Heart left ventricle (tissue), 16 donors: ENCODE results near the gene MTSS2. TPM values are rescaled to one million over a fixed set of nuclear protein-coding genes. Genes with fewer than 3 reads are reported as not detected.
"Not testable (repeated sequence)": the region's sequence is repeated elsewhere in the genome, so short reads cannot be mapped to it uniquely, and the experiment has no call there.

Experiments
- ATAC-seq, 4 donors: fragments of 200-7000 bp; cut with Tn5 transposase; one replicate each; pipeline ENCODE4 v1.9.1; 2020 to 2022; ENCODE audit warnings: moderate library complexity in 4 of 4, mild to moderate bottlenecking in 3 of 4, moderate number of reproducible peaks in 1 of 4
- DNase-seq, 5 donors: peaks; one replicate each; pipeline ENCODE4 v3.0.0-alpha.2; 2020
- H3K27ac ChIP-seq, 12 donors: fragments of 200-600 bp; sonication (generic) in 4 of 12; one replicate each; pipeline versions ENCODE4 v1.5.0 to v1.8.0; 2016 to 2022; ENCODE audit warnings: mild to moderate bottlenecking in 2 of 12
- H3K27me3 ChIP-seq, 9 donors: fragments of 200-600 bp; sonication (generic) in 2 of 9; one replicate each; pipeline versions ENCODE4 v1.5.1 to v1.8.0; 2016 to 2022; ENCODE audit warnings: mild to moderate bottlenecking in 3 of 9
- H3K36me3 ChIP-seq, 9 donors: fragments of 200-600 bp; sonication (generic) in 2 of 9; one replicate each; pipeline versions ENCODE4 v1.5.0 to v1.8.0; 2018 to 2022; ENCODE audit warnings: mild to moderate bottlenecking in 2 of 9
- H3K4me1 ChIP-seq, 12 donors: fragments of 200-600 bp; sonication (generic) in 4 of 12; one replicate each; pipeline versions ENCODE4 v1.5.0 to v1.8.0; 2016 to 2022; ENCODE audit warnings: mild to moderate bottlenecking in 3 of 12
- H3K4me3 ChIP-seq, 12 donors: fragments of 200-600 bp; sonication (generic) in 4 of 12; one replicate each; pipeline versions ENCODE4 v1.5.0 to v1.8.0; 2017 to 2022; ENCODE audit warnings: mild to moderate bottlenecking in 9 of 12, moderate library complexity in 4 of 12
- H3K9me3 ChIP-seq, 12 donors: fragments of 200-600 bp; sonication (generic) in 4 of 12; one replicate each; pipeline versions ENCODE4 v1.5.0 to v1.8.0; 2016 to 2022; ENCODE audit warnings: mild to moderate bottlenecking in 1 of 12
- POLR2A ChIP-seq, 2 donors: fragments of 450-650 bp; IDR thresholded peaks; one replicate each; pipeline ENCODE4 v1.6.1; 2017; ENCODE audit warnings: antibody characterized with exemption in 2 of 2, mild to moderate bottlenecking in 2 of 2, moderate library complexity in 2 of 2
- WGBS, 4 donors: extraction: QIAGEN DNeasy Blood & Tissue Kit in 2 of 4; methylation state at CpG; one replicate each; pipeline versions ENCODE4 v1.1.5 to v1.1.7; 2013 to 2018; 5-methylcytosine and 5-hydroxymethylcytosine counted together
- intact Hi-C, 10 donors: fragments of 100-400 bp; cut with DNase I; formaldehyde crosslinking; loops; one replicate each; pipeline versions ENCODE4 v1.11.1 to v1.14.2; 2022
- polyA plus RNA-seq, 2 donors: library from polyadenylated mRNA; stranded (reverse); fragments of 200-250 nt; gene quantifications; one replicate each; pipeline ENCODE4 v1.2.3, GENCODE V29; 2013
- total RNA-seq, 9 donors: library from RNA; depleted of rRNA in 2 of 9; stranded (reverse); fragments of >200 nt in 2 of 9; fragmentation: NEBNext Ultra II Directional in 3 of 9; extraction: Animal tissue kit (Norgen Biotek cat#: 25700) in 3 of 9; gene quantifications; one replicate each; pipeline versions ENCODE4 v1.1.0 to v1.2.4, GENCODE V29; 2016 to 2023
- TF ChIP-seq, protein P1 (sequence below), 12 donors: fragments of 200-600 bp; sonication (generic) in 4 of 12; IDR thresholded peaks; one replicate each; pipeline versions ENCODE4 v1.5.0 to v1.8.0; 2018 to 2022; ENCODE audit warnings: antibody characterized with exemption in 12 of 12, mild to moderate bottlenecking in 5 of 12
- donor health status: ischemic (EF 13 %, LVEDD 7.1; RV severe dilation, severe dysfunction).
- donor health status: healthy with polysubstance abuse.
- donor health status: DM: no; HTN: yes; CAD: no.
- donor health status: DM: no; HTN: no; CAD: no.
- donor health status: ischemic (EF 25% LVEDD 6.9; RV normal size, moderate dysfunction).
- donor health status: ischemic (EF 25% LVEDD 5.7; RV mildly dilated, moderate dysfunction).
- donor health status: healthy.
- donor health status: DM: yes; HTN: yes; CAD: no.
- donor health status: ischemic (EF 35%, LVEDD 5.7; RV mildly dilated, moderate dysfunction).
- donor health status: nonischemic (EF 11% LVEDD 7.7; RV severe dilation, severe dysfunction).
- donor health status: DM: yes; HTN: yes; CAD: no.
- donor health status: PGD.
- donor health status: ischemic (EF 29% LVEDD 5.4; RV normal size, mild dysfunction).
- donor health status: nonischemic (EF 23%, LVEDD 6.1; RV moderate dilation, normal function).

Gene MTSS2
- total and polyA plus RNA-seq, 11 donors = 51.9 to 97.1 (median 72.2) TPM

DNA sequence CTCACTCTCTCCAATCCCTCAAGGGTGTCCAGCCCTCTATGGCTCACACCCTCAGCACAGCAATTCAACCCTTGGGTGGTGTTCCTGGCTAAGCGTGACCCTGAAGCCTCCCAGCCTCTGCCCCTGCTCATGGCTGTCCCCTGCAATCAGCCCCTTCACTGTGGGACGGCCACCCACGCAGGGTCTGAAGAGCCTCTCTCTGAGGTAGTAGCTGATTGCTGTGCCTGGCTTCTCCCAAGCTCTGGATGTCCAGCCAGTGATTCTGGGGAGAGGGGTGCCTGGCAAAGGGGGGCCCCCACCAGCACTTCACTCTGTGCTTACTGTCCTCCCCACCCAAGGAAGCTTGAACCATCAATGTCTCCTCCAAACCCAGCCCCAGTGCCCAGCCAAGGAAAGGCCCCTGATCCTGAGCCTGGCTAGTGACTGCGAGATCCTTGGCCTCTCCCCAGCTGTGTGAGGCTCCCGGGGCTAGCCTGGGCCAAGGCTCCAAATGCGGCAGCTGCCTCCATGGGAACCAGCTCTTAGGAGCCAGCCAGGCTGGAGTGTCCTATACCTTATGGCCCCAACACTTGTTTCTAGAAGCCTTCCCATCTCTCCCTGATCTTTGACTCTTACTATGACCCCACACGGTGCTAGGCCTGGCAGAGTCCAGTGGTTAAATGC is 9.9 kb downstream of the MTSS2 start:
- no peaks in the 10 kb centered on the region for H3K9me3 ChIP-seq
- intact Hi-C loops = loop anchor here in 1 of 10 donors (5.0 kb wide), 1 partner anchor 96 kb away; no protein-coding TSS in a partner anchor
- 69 to 76% (median 73%) methylated on average over 7 of the region's 7 CpGs for WGBS, 4 donors

DNA sequence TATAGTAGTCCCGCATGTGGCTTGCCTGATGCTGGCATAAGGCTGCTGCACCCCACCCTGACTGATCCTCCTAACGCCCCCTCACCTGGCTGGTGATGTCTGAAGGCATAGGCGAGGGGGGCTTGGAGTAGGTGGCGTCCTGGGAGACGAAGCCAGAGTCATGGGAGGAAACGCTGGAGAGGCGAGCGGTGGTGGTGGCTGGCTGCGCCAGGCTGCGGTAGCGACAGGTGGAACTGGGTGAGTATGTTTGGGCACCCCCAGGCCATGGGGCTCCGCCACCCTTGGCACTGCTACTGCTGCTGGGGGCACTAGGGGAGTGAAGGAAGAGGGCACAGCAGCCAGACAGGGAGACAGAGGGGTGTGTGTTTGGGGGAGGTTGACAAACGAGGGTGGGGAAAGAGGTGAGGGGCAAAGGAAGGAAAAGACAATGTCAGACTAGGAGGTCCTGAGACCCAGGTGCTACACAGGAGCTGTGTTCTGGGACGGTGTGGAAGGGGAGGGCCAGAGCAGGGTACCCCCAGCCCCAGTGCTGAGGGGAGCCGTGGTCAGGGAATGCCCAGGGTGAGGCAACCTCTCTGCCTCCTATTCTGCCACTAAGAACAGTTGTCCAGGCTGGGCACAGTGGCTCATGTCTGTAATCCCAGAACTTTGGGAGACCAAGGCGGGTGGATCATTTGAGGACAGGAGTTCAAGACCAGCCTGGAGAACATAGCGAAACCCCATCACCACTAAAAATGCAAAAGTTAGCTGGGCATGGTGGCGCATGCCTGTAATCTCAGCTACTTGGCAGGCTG is 11.4 kb downstream of the MTSS2 start:
- intact Hi-C loops = loop anchor here in 1 of 10 donors (5.0 kb wide), 1 partner anchor 98 kb away; no protein-coding TSS in a partner anchor
- Histone ChIP-seq H3K27ac (peak overlapping the region in 1 of 12 donors; percentile 47), H3K36me3 (peaks cover 0 to 99% (median 82%) of the 10 kb centered on the region in 9 donors), H3K9me3 (no peaks in the 10 kb centered on the region), H3K4me1 (peaks cover 0 to 15% (median 0%) of the 10 kb centered on the region in 12 donors), H3K4me3 (no peak overlapping the region), H3K27me3 (no peaks in the 10 kb centered on the region)
- ATAC-seq (no peak), DNase-seq (peak in 1 of 5 donors; percentile 56)
- WGBS, 4 donors = 88 to 92% (median 91%) methylated on average over 18 of the region's 18 CpGs
- TF ChIP-seq POLR2A (IDR thresholded peaks at IDR 0.05) = no peak
- TF ChIP-seq, protein P1, sequence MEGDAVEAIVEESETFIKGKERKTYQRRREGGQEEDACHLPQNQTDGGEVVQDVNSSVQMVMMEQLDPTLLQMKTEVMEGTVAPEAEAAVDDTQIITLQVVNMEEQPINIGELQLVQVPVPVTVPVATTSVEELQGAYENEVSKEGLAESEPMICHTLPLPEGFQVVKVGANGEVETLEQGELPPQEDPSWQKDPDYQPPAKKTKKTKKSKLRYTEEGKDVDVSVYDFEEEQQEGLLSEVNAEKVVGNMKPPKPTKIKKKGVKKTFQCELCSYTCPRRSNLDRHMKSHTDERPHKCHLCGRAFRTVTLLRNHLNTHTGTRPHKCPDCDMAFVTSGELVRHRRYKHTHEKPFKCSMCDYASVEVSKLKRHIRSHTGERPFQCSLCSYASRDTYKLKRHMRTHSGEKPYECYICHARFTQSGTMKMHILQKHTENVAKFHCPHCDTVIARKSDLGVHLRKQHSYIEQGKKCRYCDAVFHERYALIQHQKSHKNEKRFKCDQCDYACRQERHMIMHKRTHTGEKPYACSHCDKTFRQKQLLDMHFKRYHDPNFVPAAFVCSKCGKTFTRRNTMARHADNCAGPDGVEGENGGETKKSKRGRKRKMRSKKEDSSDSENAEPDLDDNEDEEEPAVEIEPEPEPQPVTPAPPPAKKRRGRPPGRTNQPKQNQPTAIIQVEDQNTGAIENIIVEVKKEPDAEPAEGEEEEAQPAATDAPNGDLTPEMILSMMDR (IDR thresholded peaks at IDR 0.05) = no peak

More for the DNA sequence above, 9.9 kb downstream of the MTSS2 start:
- ATAC-seq (peak; percentile 24 to 62 (median 36)), DNase-seq (peak in 4 of 5 donors; percentile 13 to 73 (median 32))
- peak overlapping the region in 3 of 12 donors; percentile 19 to 89 (median 42) for H3K27ac ChIP-seq
- peaks cover 0 to 92% (median 72%) of the 10 kb centered on the region in 9 donors for H3K36me3 ChIP-seq
- H3K4me1 ChIP-seq = peaks cover 0 to 31% (median 9%) of the 10 kb centered on the region in 12 donors
- H3K4me3 ChIP-seq = no peak overlapping the region
- no peaks in the 10 kb centered on the region for H3K27me3 ChIP-seq
- TF ChIP-seq, protein P1 (IDR thresholded peaks at IDR 0.05) = no peak
- TF ChIP-seq POLR2A (IDR thresholded peaks at IDR 0.05) = no peak

DNA sequence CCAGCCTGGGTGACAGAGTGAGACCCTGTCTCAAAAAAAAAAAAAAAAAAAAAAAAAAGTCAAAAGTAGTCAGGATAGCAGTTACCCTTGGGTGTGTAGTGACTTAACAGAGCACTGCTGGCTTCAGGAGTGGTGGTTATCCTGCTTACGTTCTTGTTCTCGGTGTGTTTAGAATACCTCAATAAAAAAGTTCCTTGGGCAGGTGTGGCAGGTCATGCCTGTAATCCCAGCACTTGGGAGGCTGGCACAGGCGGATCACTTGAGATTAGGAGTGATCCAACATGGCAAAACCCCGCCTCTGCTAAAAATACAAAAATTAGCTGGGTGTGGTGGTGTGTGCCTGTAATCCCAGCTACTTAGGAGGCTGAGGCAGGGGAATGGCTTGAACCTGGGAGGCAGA is 14.9 kb downstream of the MTSS2 start:
- H3K27ac ChIP-seq, H3K4me3 ChIP-seq, H3K9me3 ChIP-seq, H3K27me3 ChIP-seq, DNase-seq, ATAC-seq, intact Hi-C loops: not testable (repeated sequence)
- Histone ChIP-seq H3K36me3 (peaks cover 0 to 98% (median 75%) of the 10 kb centered on the region in 9 donors), H3K4me1 (peaks cover 0 to 17% (median 0%) of the 10 kb centered on the region in 12 donors)
- WGBS, 4 donors = 94 to 97% (median 96%) methylated on average over 4 of the region's 4 CpGs

DNA sequence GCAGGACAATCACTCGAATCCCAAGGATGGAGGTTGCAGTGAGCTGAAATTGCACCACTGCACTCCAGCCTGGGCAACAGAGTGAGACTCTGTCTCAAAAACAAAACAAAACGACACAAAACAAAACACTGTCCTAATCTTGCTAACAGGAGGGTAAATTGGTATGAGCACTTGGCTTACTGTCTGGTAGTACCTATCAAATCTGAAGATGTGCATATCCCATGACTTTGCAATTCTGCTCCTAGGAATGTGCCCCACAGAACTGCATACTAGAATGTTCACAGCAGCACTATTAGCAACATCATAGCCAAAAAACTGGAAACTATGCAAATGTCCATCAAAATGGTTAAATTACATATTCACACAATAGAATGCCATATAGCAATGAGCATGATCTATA is 15.7 kb downstream of the MTSS2 start:
- H3K27me3 ChIP-seq = no peaks in the 10 kb centered on the region
- intact Hi-C loops = no loop called here
- H3K4me3 ChIP-seq = no peak overlapping the region
- 92 to 99% (median 96%) methylated on average over 2 of the region's 2 CpGs for WGBS, 4 donors
- peaks cover 0 to 98% (median 75%) of the 10 kb centered on the region in 9 donors for H3K36me3 ChIP-seq
- DNase-seq = no peak
- TF ChIP-seq POLR2A (IDR thresholded peaks at IDR 0.05) = no peak
- TF ChIP-seq, protein P1 (IDR thresholded peaks at IDR 0.05) = no peak
- no peak overlapping the region for H3K27ac ChIP-seq
- peaks cover 0 to 6% (median 0%) of the 10 kb centered on the region in 12 donors for H3K9me3 ChIP-seq
- peaks cover 0 to 16% (median 0%) of the 10 kb centered on the region in 12 donors for H3K4me1 ChIP-seq
- ATAC-seq = no peak
